OCI-LY7 (cell line): Measurements from ENCODE around the gene PNMA8C. TPM values are rescaled to one million over a fixed set of nuclear protein-coding genes. Genes with fewer than 3 reads are reported as not detected.

Experiments used
- BruUV-seq: library from RNA; stranded (reverse); fragments of 400-500 nt; replicated peaks from 2 replicates; lab custom pipeline; 2021; lab: Mats Ljungman, UMichigan
- CTCF ChIA-PET: fragments of 300-600 bp; sonication (Branson Sonifier 250); formaldehyde crosslinking; loops from one replicate; lab custom pipeline; 2022; ENCODE audit warnings: antibody characterized with exemption; ENCODE audit not compliant: unreplicated experiment; lab: Charles Lee
- POLR2A ChIA-PET: fragments of 300-600 bp; sonication (Branson Sonifier 250); formaldehyde crosslinking; loops from one replicate; lab custom pipeline; 2022; ENCODE audit warnings: antibody characterized with exemption; lab: Charles Lee
- DNase-seq: peaks from one replicate; pipeline ENCODE4 v3.0.0-alpha.2; 2015; ENCODE audit warnings: low spot score
- H2AFZ ChIP-seq: fragments of 200-600 bp; sonication (generic), shearing (Covaris generic); 2 replicates; pipeline ENCODE4 v1.6.1; 2014; ENCODE audit warnings: mild to moderate bottlenecking, antibody characterized with exemption, low read length, moderate library complexity
- H3K27ac ChIP-seq: fragments of 200-600 bp; sonication (generic); 2 replicates; pipeline ENCODE4 v1.5.1; 2014; ENCODE audit warnings: mixed run types, low read depth, mild to moderate bottlenecking, moderate library complexity, low read length, inconsistent platforms; ENCODE audit not compliant: poor library complexity, severe bottlenecking
- H3K36me3 ChIP-seq: fragments of 200-600 bp; sonication (generic); 2 replicates; pipeline ENCODE4 v1.6.1; 2014; ENCODE audit warnings: mild to moderate bottlenecking, antibody characterized with exemption, low read length, moderate library complexity, mixed read lengths; ENCODE audit not compliant: insufficient read depth
- H3K4me1 ChIP-seq: fragments of 200-600 bp; sonication (generic); 2 replicates; pipeline ENCODE4 v1.5.1; 2014; ENCODE audit warnings: mild to moderate bottlenecking, low read length; ENCODE audit not compliant: insufficient read depth, poor library complexity, severe bottlenecking
- H3K4me2 ChIP-seq: fragments of 200-600 bp; sonication (generic); 2 replicates; pipeline ENCODE4 v1.6.1; 2014; ENCODE audit warnings: mild to moderate bottlenecking, low read length
- H3K4me3 ChIP-seq: fragments of 200-600 bp; sonication (generic); 2 replicates; pipeline ENCODE4 v1.5.1; 2014; ENCODE audit warnings: mild to moderate bottlenecking, low read depth, low read length; ENCODE audit not compliant: poor library complexity, severe bottlenecking
- H3K79me2 ChIP-seq: fragments of 200-600 bp; sonication (generic); 2 replicates; pipeline ENCODE4 v1.6.1; 2016; ENCODE audit warnings: low read depth, mild to moderate bottlenecking, low read length, moderate library complexity, mixed read lengths; ENCODE audit not compliant: insufficient read depth
- H3K9me2 ChIP-seq: fragments of 200-600 bp; sonication (generic); 2 replicates; pipeline ENCODE4 v1.6.1; 2016; ENCODE audit warnings: mild to moderate bottlenecking, low read length, mixed read lengths; ENCODE audit not compliant: insufficient read depth
- H3K9me3 ChIP-seq: fragments of 200-600 bp; sonication (generic); 2 replicates; pipeline ENCODE4 v1.6.1; 2014; ENCODE audit warnings: mild to moderate bottlenecking, mixed run types, low read length, mixed read lengths
- H4K20me1 ChIP-seq: fragments of 200-600 bp; sonication (generic); 2 replicates; pipeline ENCODE4 v1.6.1; 2014; ENCODE audit warnings: mild to moderate bottlenecking, antibody characterized with exemption, low read length, moderate library complexity, mixed read lengths; ENCODE audit not compliant: insufficient read depth
- EZH2phosphoT487 ChIP-seq: fragments of 200-600 bp; sonication (generic); IDR thresholded peaks from 2 replicates; pipeline ENCODE4 v1.6.1; 2018; ENCODE audit warnings: low read depth, borderline replicate concordance, mild to moderate bottlenecking, mixed run types, antibody characterized with exemption, low read length, moderate library complexity, mixed read lengths
- intact Hi-C: fragments of 100-400 bp; cut with micrococcal nuclease; formaldehyde crosslinking; loops from one replicate; pipeline ENCODE4 v1.10.0; 2022; ENCODE audit not compliant: unreplicated experiment
- total RNA-seq, 2 experiments: library from RNA; depleted of rRNA in 1 of 2; stranded (reverse); fragments of >200 nt in 1 of 2; shearing (Covaris generic) in 1 of 2; gene quantifications; 2 replicates each; pipeline ENCODE4 v1.2.3, GENCODE V29; 2014 to 2022
- TF ChIP-seq, protein P1 (sequence below): fragments of 200-600 bp; sonication (generic); conservative IDR thresholded peaks from 2 replicates; pipeline ENCODE4 v1.5.1; 2014; ENCODE audit warnings: mild to moderate bottlenecking, antibody characterized with exemption, low read length, moderate library complexity, mixed read lengths

The PNMA8C gene
- total RNA-seq, 2 experiments from 2014 or later, result 1.0 to 4.9 TPM

DNA sequence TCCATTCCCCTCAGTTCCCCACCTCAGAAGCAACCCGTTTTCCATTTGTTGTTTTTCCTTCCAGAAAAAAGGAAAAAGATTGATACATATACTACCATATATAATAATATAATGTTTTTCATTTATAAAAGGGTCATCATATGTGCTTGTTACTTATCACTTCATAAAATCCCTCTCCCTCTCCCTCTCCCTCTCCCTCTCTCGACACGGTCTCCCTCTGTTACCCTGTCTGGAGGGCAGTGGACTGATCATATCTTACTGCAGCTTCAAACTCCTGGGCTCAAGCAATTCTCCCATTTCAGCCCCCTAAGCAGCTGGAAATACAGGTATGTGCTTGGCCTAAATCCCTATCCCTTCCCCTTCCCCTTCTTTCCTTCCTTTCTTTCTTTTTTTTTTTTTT is 25.5 kb upstream of the PNMA8C start:
- intact Hi-C loops, result no loop called here
- no TSS peak for BruUV-seq
- no peak for TF ChIP-seq EZH2phosphoT487
- TF ChIP-seq, protein P1, sequence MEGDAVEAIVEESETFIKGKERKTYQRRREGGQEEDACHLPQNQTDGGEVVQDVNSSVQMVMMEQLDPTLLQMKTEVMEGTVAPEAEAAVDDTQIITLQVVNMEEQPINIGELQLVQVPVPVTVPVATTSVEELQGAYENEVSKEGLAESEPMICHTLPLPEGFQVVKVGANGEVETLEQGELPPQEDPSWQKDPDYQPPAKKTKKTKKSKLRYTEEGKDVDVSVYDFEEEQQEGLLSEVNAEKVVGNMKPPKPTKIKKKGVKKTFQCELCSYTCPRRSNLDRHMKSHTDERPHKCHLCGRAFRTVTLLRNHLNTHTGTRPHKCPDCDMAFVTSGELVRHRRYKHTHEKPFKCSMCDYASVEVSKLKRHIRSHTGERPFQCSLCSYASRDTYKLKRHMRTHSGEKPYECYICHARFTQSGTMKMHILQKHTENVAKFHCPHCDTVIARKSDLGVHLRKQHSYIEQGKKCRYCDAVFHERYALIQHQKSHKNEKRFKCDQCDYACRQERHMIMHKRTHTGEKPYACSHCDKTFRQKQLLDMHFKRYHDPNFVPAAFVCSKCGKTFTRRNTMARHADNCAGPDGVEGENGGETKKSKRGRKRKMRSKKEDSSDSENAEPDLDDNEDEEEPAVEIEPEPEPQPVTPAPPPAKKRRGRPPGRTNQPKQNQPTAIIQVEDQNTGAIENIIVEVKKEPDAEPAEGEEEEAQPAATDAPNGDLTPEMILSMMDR, result no peak
- H3K4me1 ChIP-seq, result peaks cover 21% of the 10 kb centered on the region
- no peak overlapping the region for H3K4me2 ChIP-seq
- no peak overlapping the region for H3K27ac ChIP-seq
- no peak for DNase-seq
- H3K36me3 ChIP-seq, result no peaks in the 10 kb centered on the region
- no peaks in the 10 kb centered on the region for H3K9me2 ChIP-seq
- H3K79me2 ChIP-seq, result no peaks in the 10 kb centered on the region
- POLR2A ChIA-PET, result interaction anchor here (0.6 kb wide), 1 partner anchor 60 kb away, joined by 4 read pairs; no protein-coding TSS in a partner anchor
- CTCF ChIA-PET, result no interaction called here
- H3K4me3 ChIP-seq, result no peak overlapping the region
- peaks cover 8% of the 10 kb centered on the region for H3K9me3 ChIP-seq
- H4K20me1 ChIP-seq, result no peaks in the 10 kb centered on the region
- H2AFZ ChIP-seq, result no peak overlapping the region

DNA sequence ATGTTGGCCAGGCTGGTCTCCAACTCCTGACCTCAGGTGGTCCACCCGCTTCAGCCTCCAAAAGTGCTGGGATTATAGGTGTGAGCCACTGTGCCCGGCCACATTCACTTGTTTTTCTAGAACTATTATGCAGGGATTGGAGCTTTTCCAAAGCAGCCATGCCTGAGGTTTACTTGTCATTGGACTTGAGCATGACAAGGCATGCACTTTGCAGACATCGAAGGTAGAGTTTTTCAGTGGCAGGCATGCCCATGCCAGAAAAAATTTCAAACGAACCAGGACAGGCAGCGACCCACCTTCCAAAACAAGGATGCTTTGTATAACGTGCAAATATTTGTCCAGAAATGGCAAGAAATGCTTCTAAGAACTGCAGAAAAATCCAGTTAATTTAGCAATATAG is 24.9 kb upstream of the PNMA8C start:
- no TSS peak for BruUV-seq
- H2AFZ ChIP-seq, result no peak overlapping the region
- TF ChIP-seq, protein P1, result no peak
- TF ChIP-seq EZH2phosphoT487, result no peak
- no peak overlapping the region for H3K4me2 ChIP-seq
- no peaks in the 10 kb centered on the region for H3K36me3 ChIP-seq
- H3K4me3 ChIP-seq, result no peak overlapping the region
- POLR2A ChIA-PET, result no interaction called here
- H3K9me3 ChIP-seq, result peaks cover 9% of the 10 kb centered on the region
- no peaks in the 10 kb centered on the region for H3K79me2 ChIP-seq
- CTCF ChIA-PET, result no interaction called here
- DNase-seq, result no peak
- intact Hi-C loops, result no loop called here
- H3K9me2 ChIP-seq, result no peaks in the 10 kb centered on the region
- peaks cover 15% of the 10 kb centered on the region for H3K4me1 ChIP-seq
- H4K20me1 ChIP-seq, result no peaks in the 10 kb centered on the region
- no peak overlapping the region for H3K27ac ChIP-seq

DNA sequence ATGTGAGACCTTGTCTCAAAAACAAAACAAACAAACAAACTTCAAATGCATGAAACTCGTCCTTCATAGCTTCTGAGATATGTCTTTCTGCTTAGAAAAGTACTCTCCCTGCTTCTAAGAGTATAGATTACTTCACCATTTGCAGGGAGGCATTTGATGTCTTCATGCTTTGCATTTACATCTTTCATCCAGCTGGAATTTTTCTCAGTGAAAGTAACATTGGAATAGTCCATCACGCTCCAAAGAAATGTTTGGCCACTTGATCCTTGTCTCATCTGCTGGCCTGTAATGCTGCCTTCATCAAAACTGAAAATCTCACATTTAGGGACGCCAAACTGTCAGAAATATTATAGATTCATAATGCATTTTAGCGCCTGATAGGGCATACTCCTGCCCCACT is 23.4 kb upstream of the PNMA8C start:
- BruUV-seq, result no TSS peak

More for the DNA sequence above, 23.4 kb upstream of the PNMA8C start:
- Histone ChIP-seq H3K27ac (no peak overlapping the region), H3K4me2 (no peak overlapping the region), H3K36me3 (no peaks in the 10 kb centered on the region), H3K79me2 (no peaks in the 10 kb centered on the region), H3K9me3 (peaks cover 9% of the 10 kb centered on the region), H3K4me1 (peaks cover 13% of the 10 kb centered on the region), H2AFZ (no peak overlapping the region), H3K4me3 (no peak overlapping the region), H3K9me2 (no peaks in the 10 kb centered on the region), H4K20me1 (no peaks in the 10 kb centered on the region)
- ChIA-PET CTCF (no interaction called here), POLR2A (no interaction called here)
- intact Hi-C loops, result no loop called here
- no peak for DNase-seq
- TF ChIP-seq, protein P1, result no peak
- TF ChIP-seq EZH2phosphoT487, result no peak
